Mucosa of descending colon (tissue), 3 donors: ENCODE measurements around the gene NBAS. TPM values are rescaled to one million over a fixed set of nuclear protein-coding genes. Genes with fewer than 3 reads are reported as not detected.

Source experiments
- ATAC-seq: fragments of 200-7000 bp; cut with Tn5 transposase; one replicate; pipeline ENCODE4 v1.9.1; 2020; ENCODE audit warnings: mild to moderate bottlenecking, moderate library complexity
- DNase-seq, 3 donors: peaks; one replicate each; pipeline ENCODE4 v3.0.0-alpha.2; 2020
- H3K36me3 ChIP-seq: fragments of 200-600 bp; one replicate; pipeline ENCODE4 v1.8.0; 2021; ENCODE audit warnings: low read depth, mild to moderate bottlenecking
- H3K4me1 ChIP-seq: fragments of 200-600 bp; one replicate; pipeline ENCODE4 v1.8.0; 2021; ENCODE audit warnings: low read depth, mild to moderate bottlenecking
- H3K4me3 ChIP-seq: fragments of 200-600 bp; one replicate; pipeline ENCODE4 v1.8.0; 2021; ENCODE audit warnings: mild to moderate bottlenecking
- H3K9me3 ChIP-seq: fragments of 200-600 bp; one replicate; pipeline ENCODE4 v1.8.0; 2021; ENCODE audit warnings: mild to moderate bottlenecking
- CTCF ChIP-seq: fragments of 200-600 bp; IDR thresholded peaks from one replicate; pipeline ENCODE4 v1.8.0; 2022; ENCODE audit warnings: antibody characterized with exemption, mild to moderate bottlenecking
- intact Hi-C, 2 donors: fragments of 100-400 bp; cut with DNase I in 1 of 2; cut with micrococcal nuclease in 1 of 2; formaldehyde crosslinking; loops; one replicate each; pipeline versions ENCODE4 v1.11.0 to v1.11.1; 2022; cut with DNase I, micrococcal nuclease
- total RNA-seq, 3 donors: library from RNA; stranded (reverse); fragmentation: NEBNext Ultra II Directional in 2 of 3; extraction: Animal tissue kit (Norgen Biotek cat#: 25700) in 2 of 3; gene quantifications; one replicate each; pipeline versions ENCODE4 v1.2.1 to v1.2.4, GENCODE V29; 2021 to 2023
- donor health status: DM: no; HTN: no; CAD: no; lungs with moderate emphysema.
- donor health status: DM: no; HTN: no; CAD: no.
- donor health status: DM: no; HTN: yes; CAD: no.

Gene NBAS
- total RNA-seq, 3 donors from 2014 or later, result 25.8 to 50.2 (median 32.8) TPM

GRCh38 chr2:15601681-15602080 is 40.5 kb upstream of the NBAS start:
- Histone ChIP-seq H3K9me3 (no peaks in the 10 kb centered on the region), H3K4me3 (no peak overlapping the region), H3K36me3 (peaks cover 42% of the 10 kb centered on the region), H3K4me1 (no peaks in the 10 kb centered on the region)
- TF ChIP-seq CTCF, result no peak
- intact Hi-C loops, result no loop called here
- ATAC-seq (no peak), DNase-seq (no peak)

- ATAC-seq (no peak), DNase-seq (no peak)
- H3K9me3 ChIP-seq, result no peaks in the 10 kb centered on the region
- no peaks in the 10 kb centered on the region for H3K4me1 ChIP-seq
- no peak for TF ChIP-seq CTCF
- no peak overlapping the region for H3K4me3 ChIP-seq
- intact Hi-C loops, result no loop called here
- H3K36me3 ChIP-seq, result peaks cover 26% of the 10 kb centered on the region
Measured at GRCh38 chr2:15599994-15600393, 38.9 kb upstream of the NBAS start.

GRCh38 chr2:15596968-15597367 is 35.8 kb upstream of the NBAS start:
- DNase-seq, result no peak
- ATAC-seq, result no peak
- TF ChIP-seq CTCF, result no peak
- H3K4me3 ChIP-seq, result no peak overlapping the region
- no peaks in the 10 kb centered on the region for H3K9me3 ChIP-seq
- peaks cover 10% of the 10 kb centered on the region for H3K4me1 ChIP-seq
- H3K36me3 ChIP-seq, result peaks cover 13% of the 10 kb centered on the region
- intact Hi-C loops, result no loop called here

GRCh38 chr2:15596350-15596749 is 35.2 kb upstream of the NBAS start:
- Histone ChIP-seq H3K36me3 (peaks cover 11% of the 10 kb centered on the region), H3K4me3 (no peak overlapping the region), H3K9me3 (no peaks in the 10 kb centered on the region), H3K4me1 (peaks cover 10% of the 10 kb centered on the region)
- ATAC-seq (no peak), DNase-seq (no peak)
- TF ChIP-seq CTCF, result no peak
- intact Hi-C loops, result no loop called here

- peaks cover 11% of the 10 kb centered on the region for H3K36me3 ChIP-seq
- no peak for TF ChIP-seq CTCF
- no peak for ATAC-seq
Measured at GRCh38 chr2:15595936-15596335, 34.8 kb upstream of the NBAS start.

GRCh38 chr2:15595342-15595905 is 34.3 kb upstream of the NBAS start:
- TF ChIP-seq CTCF, result no peak
- Histone ChIP-seq H3K4me1 (peaks cover 15% of the 10 kb centered on the region), H3K9me3 (no peaks in the 10 kb centered on the region), H3K4me3 (no peak overlapping the region), H3K36me3 (peaks cover 10% of the 10 kb centered on the region)
- ATAC-seq (no peak), DNase-seq (no peak)
- intact Hi-C loops, result no loop called here

More at GRCh38 chr2:15595936-15596335, 34.8 kb upstream of the NBAS start:
- DNase-seq, result no peak
- intact Hi-C loops, result no loop called here
- no peaks in the 10 kb centered on the region for H3K9me3 ChIP-seq
- H3K4me3 ChIP-seq, result no peak overlapping the region
- H3K4me1 ChIP-seq, result peaks cover 14% of the 10 kb centered on the region
